Natural killer cell (primary cell): ENCODE results near the gene SNAPC2. TPM values are rescaled to one million over a fixed set of nuclear protein-coding genes. Genes with fewer than 3 reads are reported as not detected.
"Not testable (repeated sequence)": the region's sequence is repeated elsewhere in the genome, so short reads cannot be mapped to it uniquely, and the experiment has no call there.

Experiments
- ATAC-seq, 3 donors: fragments of 150-1000 bp in 2 of 3; fragments of 200-7000 bp in 1 of 3; cut with Tn5 transposase; 1 replicate in 1 of 3; 2 replicates in 2 of 3; pipeline ENCODE4 v1.10.0; 2021; ENCODE audit warnings: mild to moderate bottlenecking in 2 of 3, moderate library complexity in 2 of 3
- DNase-seq, 2 donors: peaks; one replicate each; pipeline versions ENCODE4 v3.0.0 to v3.0.0-alpha.2; 2013 to 2021; ENCODE audit warnings: mixed read lengths in 1 of 2
- H3K27ac ChIP-seq: one replicate; pipeline ENCODE4 v1.5.1; 2013; ENCODE audit warnings: mild to moderate bottlenecking, low read length
- H3K27me3 ChIP-seq: one replicate; pipeline ENCODE4 v1.6.1; 2013; ENCODE audit warnings: low read length; ENCODE audit not compliant: control insufficient read depth, insufficient read depth
- H3K36me3 ChIP-seq: one replicate; pipeline ENCODE4 v1.6.1; 2013; ENCODE audit warnings: low read length; ENCODE audit not compliant: control insufficient read depth, insufficient read depth
- H3K4me1 ChIP-seq: one replicate; pipeline ENCODE4 v1.6.1; 2013; ENCODE audit warnings: low read length; ENCODE audit not compliant: control insufficient read depth, insufficient read depth
- H3K4me3 ChIP-seq: one replicate; pipeline ENCODE4 v1.5.1; 2013; ENCODE audit warnings: low read length
- H3K9me3 ChIP-seq: one replicate; pipeline ENCODE4 v1.6.1; 2013; ENCODE audit warnings: low read length; ENCODE audit not compliant: control insufficient read depth, insufficient read depth
- H3K27ac Mint-ChIP-seq, 2 donors: one replicate each; pipeline ENCODE4 v1.8.0; 2022; ENCODE audit warnings: mild to moderate bottlenecking in 2 of 2, mixed read lengths in 2 of 2, moderate library complexity in 1 of 2
- H3K27me3 Mint-ChIP-seq, 2 donors: one replicate each; pipeline ENCODE4 v1.8.0; 2022; ENCODE audit warnings: low read depth in 2 of 2, mixed read lengths in 2 of 2
- H3K36me3 Mint-ChIP-seq: one replicate; pipeline ENCODE4 v1.8.0; 2022; ENCODE audit warnings: mixed read lengths
- H3K4me1 Mint-ChIP-seq, 2 donors: one replicate each; pipeline ENCODE4 v1.8.0; 2022; ENCODE audit warnings: mixed read lengths in 2 of 2
- H3K4me3 Mint-ChIP-seq: one replicate; pipeline ENCODE4 v1.8.0; 2022; ENCODE audit warnings: mild to moderate bottlenecking, moderate library complexity, mixed read lengths
- H3K9me3 Mint-ChIP-seq, 2 donors: one replicate each; pipeline ENCODE4 v1.8.0; 2022; ENCODE audit warnings: mixed read lengths in 2 of 2
- CTCF ChIP-seq: fragments of 200-600 bp; IDR thresholded peaks from one replicate; pipeline ENCODE4 v1.8.0; 2022; ENCODE audit warnings: antibody characterized with exemption
- WGBS: methylation state at CpG from one replicate; pipeline ENCODE4 v1.1.7; 2013; ENCODE audit warnings: missing lambda C conversion rate; ENCODE audit not compliant: insufficient coverage; 5-methylcytosine and 5-hydroxymethylcytosine counted together
- intact Hi-C: fragments of 100-400 bp; cut with micrococcal nuclease; formaldehyde crosslinking; loops from one replicate; pipeline ENCODE4 v1.14.2; 2022
- total RNA-seq, 4 donors: library from RNA; stranded (reverse); fragments of 120-200 nt in 1 of 4; gene quantifications; one replicate each; pipeline versions ENCODE4 v1.2.3 to v1.2.4, GENCODE V29; 2013 to 2022

The SNAPC2 gene
- total RNA-seq, 3 donors from 2014 or later (not counting 1 experiment from before 2014, with no cell fraction given), result 22.1 to 32.4 (median 27.1) TPM

GRCh38 chr19:7955696-7956095, 35.6 kb downstream of the SNAPC2 start:
- Mint-ChIP-seq H3K27me3 (no peaks in the 10 kb centered on the region), H3K36me3 (no peaks in the 10 kb centered on the region), H3K9me3 (no peaks in the 10 kb centered on the region), H3K27ac (no peak overlapping the region), H3K4me1 (no peaks in the 10 kb centered on the region), H3K4me3 (no peak overlapping the region)
- Histone ChIP-seq H3K9me3 (no peaks in the 10 kb centered on the region), H3K27me3 (no peaks in the 10 kb centered on the region), H3K4me1 (no peaks in the 10 kb centered on the region), H3K4me3 (no peak overlapping the region), H3K27ac (no peak overlapping the region), H3K36me3 (no peaks in the 10 kb centered on the region)
- WGBS, result 78% methylated on average over 11 of the region's 11 CpGs
- intact Hi-C loops, result no loop called here
- no peak for DNase-seq
- ATAC-seq, result no peak
- no peak for TF ChIP-seq CTCF

GRCh38 chr19:7959211-7959610, 39.1 kb downstream of the SNAPC2 start:
- H3K4me1 Mint-ChIP-seq, result no peaks in the 10 kb centered on the region
- no peaks in the 10 kb centered on the region for H3K9me3 Mint-ChIP-seq
- H3K4me3 ChIP-seq, result no peak overlapping the region
- ATAC-seq, result no peak
- WGBS, result 26% methylated on average over 6 of the region's 6 CpGs
- TF ChIP-seq CTCF, result no peak
- H3K27me3 ChIP-seq, result no peaks in the 10 kb centered on the region
- peaks cover 15% of the 10 kb centered on the region for H3K36me3 ChIP-seq
- no peak overlapping the region for H3K27ac Mint-ChIP-seq
- no peak overlapping the region for H3K4me3 Mint-ChIP-seq
- peaks cover 8% of the 10 kb centered on the region for H3K36me3 Mint-ChIP-seq
- DNase-seq, result no peak
- H3K9me3 ChIP-seq, result no peaks in the 10 kb centered on the region
- no peaks in the 10 kb centered on the region for H3K4me1 ChIP-seq
- H3K27ac ChIP-seq, result no peak overlapping the region
- H3K27me3 Mint-ChIP-seq, result no peaks in the 10 kb centered on the region
- intact Hi-C loops, result no loop called here

- H3K4me3 Mint-ChIP-seq, H3K4me1 ChIP-seq, H3K27me3 Mint-ChIP-seq, intact Hi-C loops, H3K36me3 Mint-ChIP-seq, H3K27ac ChIP-seq, H3K9me3 ChIP-seq, H3K9me3 Mint-ChIP-seq, H3K4me1 Mint-ChIP-seq, ATAC-seq, DNase-seq, H3K27me3 ChIP-seq, H3K27ac Mint-ChIP-seq, H3K4me3 ChIP-seq: not testable (repeated sequence)
- 94% methylated on average over 4 of the region's 4 CpGs for WGBS
- H3K36me3 ChIP-seq, result peaks cover 26% of the 10 kb centered on the region
Observed at GRCh38 chr19:7961082-7961481, 40.9 kb downstream of the SNAPC2 start.

GRCh38 chr19:7961920-7962626, 41.9 kb downstream of the SNAPC2 start:
- no peak overlapping the region for H3K4me3 ChIP-seq
- no peaks in the 10 kb centered on the region for H3K27me3 ChIP-seq
- DNase-seq (no peak), ATAC-seq (no peak)
- peak overlapping the region in 1 of 2 donors; percentile 38 for H3K27ac Mint-ChIP-seq
- WGBS, result 96% methylated on average over 12 of the region's 13 CpGs
- no peak for TF ChIP-seq CTCF
- peaks cover 34% of the 10 kb centered on the region for H3K36me3 ChIP-seq
- no peaks in the 10 kb centered on the region for H3K4me1 ChIP-seq
- no peak overlapping the region for H3K4me3 Mint-ChIP-seq
- no peaks in the 10 kb centered on the region for H3K9me3 ChIP-seq
- no peak overlapping the region for H3K27ac ChIP-seq
- H3K4me1 Mint-ChIP-seq, result no peaks in the 10 kb centered on the region
- no peaks in the 10 kb centered on the region for H3K27me3 Mint-ChIP-seq
- H3K36me3 Mint-ChIP-seq, result peaks cover 8% of the 10 kb centered on the region
- H3K9me3 Mint-ChIP-seq, result no peaks in the 10 kb centered on the region
- intact Hi-C loops, result no loop called here
